Renal cortical epithelial cell (primary cell): Measurements from ENCODE around the gene EPS15. TPM values are rescaled to one million over a fixed set of nuclear protein-coding genes. Genes with fewer than 3 reads are reported as not detected.
"Not testable (repeated sequence)": the region's sequence is repeated elsewhere in the genome, so short reads cannot be mapped to it uniquely, and the experiment has no call there.

Experiments used
- DNase-seq: peaks from one replicate; pipeline ENCODE4 v3.0.0-alpha.2; 2011; ENCODE audit warnings: low read depth
- total RNA-seq: library from RNA; depleted of rRNA; stranded (reverse); fragments of >200 nt; gene quantifications from 2 replicates; pipeline ENCODE4 v1.2.3, GENCODE V29; 2014

Gene EPS15
- total RNA-seq, 1 donor from 2014 or later = 67.6 TPM

- DNase-seq = no peak
Measured at GRCh38 chr1:51469518-51469917, 49.5 kb downstream of the EPS15 start.

- DNase-seq = no peak
Measured at GRCh38 chr1:51464828-51465227, 54.2 kb downstream of the EPS15 start.

- DNase-seq = no peak
Measured at GRCh38 chr1:51463561-51463960, 55.5 kb downstream of the EPS15 start.

DNA sequence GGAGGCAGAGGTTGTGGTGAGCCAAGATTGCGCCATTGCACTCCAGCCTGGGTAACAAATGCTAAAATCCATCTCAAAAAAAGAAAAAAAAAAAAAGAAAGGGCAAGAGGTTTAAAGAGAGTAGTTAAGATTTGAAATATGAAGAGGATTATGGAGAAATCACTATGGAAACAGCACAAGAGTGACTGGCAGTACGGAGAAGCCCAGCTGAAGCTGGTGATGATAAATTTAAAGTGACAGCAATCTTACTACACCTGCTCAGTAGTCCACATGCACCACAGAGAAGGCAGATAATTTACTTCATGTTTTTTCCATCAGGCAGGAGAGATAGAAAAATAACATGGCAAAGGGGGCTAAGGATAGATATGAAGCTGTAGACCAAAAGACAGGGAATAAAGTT lies 56.8 kb downstream of the EPS15 start:
- DNase-seq = not testable (repeated sequence)

GRCh38 chr1:51454554-51454953 lies 64.5 kb downstream of the EPS15 start:
- no peak for DNase-seq

- no peak for DNase-seq
Measured at GRCh38 chr1:51453010-51453409, 66.1 kb downstream of the EPS15 start.

- not testable (repeated sequence) for DNase-seq
Measured at GRCh38 chr1:51448844-51449454, 70.1 kb downstream of the EPS15 start.

GRCh38 chr1:51445351-51446090 lies 73.5 kb downstream of the EPS15 start:
- no peak for DNase-seq

- DNase-seq = no peak
Measured at GRCh38 chr1:51444534-51445192, 74.4 kb downstream of the EPS15 start.

DNA sequence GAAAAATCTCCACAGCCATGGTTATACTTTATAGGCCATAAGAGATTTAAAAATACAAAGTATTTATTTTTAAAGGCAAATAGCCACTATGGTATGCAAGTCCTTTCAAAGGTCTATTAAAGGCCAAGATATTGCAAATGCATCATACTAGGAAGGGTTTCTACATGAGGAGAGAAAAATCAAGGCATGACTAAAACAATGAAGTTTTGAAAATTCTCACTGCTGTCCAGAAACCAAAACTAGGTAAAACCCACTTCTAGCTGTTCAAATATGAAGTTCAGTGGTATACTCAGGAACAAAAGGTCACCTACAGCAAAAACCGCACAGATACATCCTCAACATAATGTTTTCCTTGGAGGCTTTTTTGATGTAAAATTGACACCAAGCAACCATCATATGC lies 75.0 kb downstream of the EPS15 start:
- DNase-seq = no peak

GRCh38 chr1:51443555-51443954 lies 75.5 kb downstream of the EPS15 start:
- no peak for DNase-seq

- no peak for DNase-seq
Measured at GRCh38 chr1:51442616-51443015, 76.5 kb downstream of the EPS15 start.

GRCh38 chr1:51442198-51442597 lies 76.9 kb downstream of the EPS15 start:
- DNase-seq = no peak

- no peak for DNase-seq
Measured at GRCh38 chr1:51439895-51440294, 79.2 kb downstream of the EPS15 start.

DNA sequence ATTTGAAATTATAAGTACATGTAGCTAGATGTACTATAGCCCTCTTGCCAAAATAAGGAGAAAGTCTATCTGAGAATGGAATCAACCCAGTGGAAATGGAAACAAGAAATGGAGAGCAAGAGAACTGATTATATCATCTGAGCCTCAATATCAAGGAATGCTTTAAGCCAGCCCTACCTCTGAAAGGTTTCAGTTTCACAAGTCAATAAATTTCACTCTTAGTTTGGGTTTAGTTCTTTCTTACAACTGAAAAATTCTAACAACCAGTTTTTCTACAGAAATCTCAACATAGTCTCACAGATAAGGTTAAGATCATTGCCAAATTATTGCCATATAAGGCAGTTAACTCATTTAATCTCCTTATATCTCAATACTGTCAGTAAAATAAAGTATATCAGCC lies 80.0 kb downstream of the EPS15 start:
- no peak for DNase-seq

DNA sequence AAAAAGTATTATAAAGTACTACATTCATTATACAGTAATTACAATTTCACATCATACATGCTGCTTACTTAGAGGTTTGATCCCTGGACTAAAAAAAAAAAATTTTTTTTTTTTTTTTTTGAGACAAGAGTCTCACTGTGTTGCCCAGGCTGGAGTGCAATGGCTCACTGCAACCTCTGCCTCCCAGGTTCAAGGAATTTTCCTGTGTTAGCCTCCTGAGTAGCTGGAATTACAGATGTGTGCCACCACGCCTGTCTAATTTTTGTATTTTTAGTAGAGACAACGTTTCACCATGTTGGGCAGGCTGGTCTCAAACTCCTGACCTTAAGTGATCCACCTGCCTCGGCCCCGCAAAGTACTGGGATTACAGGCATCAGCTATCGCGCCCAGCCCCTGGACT lies 81.7 kb downstream of the EPS15 start:
- DNase-seq = not testable (repeated sequence)

GRCh38 chr1:51435878-51436277 lies 83.2 kb downstream of the EPS15 start:
- no peak for DNase-seq

- no peak for DNase-seq
Measured at GRCh38 chr1:51433972-51434510, 85.0 kb downstream of the EPS15 start.

GRCh38 chr1:51433269-51433971 lies 85.6 kb downstream of the EPS15 start:
- DNase-seq = peak; percentile 46

- no peak for DNase-seq
Measured at GRCh38 chr1:51432146-51432545, 86.9 kb downstream of the EPS15 start.

DNA sequence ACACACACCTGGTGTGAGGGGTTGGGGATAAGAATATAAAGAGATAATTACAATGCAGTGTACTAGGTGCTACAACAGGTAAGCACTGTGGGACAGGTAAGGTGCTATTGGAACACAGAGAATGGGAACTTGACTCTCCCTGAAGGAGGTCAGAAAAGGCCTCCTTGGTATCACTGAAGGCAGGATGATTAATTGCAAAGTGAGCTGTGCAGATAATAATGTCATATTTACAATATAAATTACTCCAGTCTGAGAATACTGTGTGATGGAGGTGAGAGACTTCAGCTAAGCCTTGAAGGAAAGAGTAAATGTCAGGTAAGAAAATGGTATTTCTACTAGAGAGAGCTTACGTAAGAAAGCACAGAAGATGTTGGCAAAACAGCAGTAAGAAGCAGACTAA lies 91.6 kb downstream of the EPS15 start:
- no peak for DNase-seq

GRCh38 chr1:51425955-51426354 lies 93.1 kb downstream of the EPS15 start:
- no peak for DNase-seq
